ENCODE results near the gene FXYD2.

GRCh38 chr11:117857734-117858414 lies 33.3 kb upstream of the FXYD2 start:
- TF ChIP-seq POLR2AphosphoS5 (IDR thresholded peaks at IDR 0.05; ENCODE audit: low read length) = no peak
- TF ChIP-seq ZNF207 (IDR thresholded peaks at IDR 0.05; ENCODE audit: borderline replicate concordance) = no peak
- no peak for TF ChIP-seq REST (IDR thresholded peaks at IDR 0.05; ENCODE audit: low read depth, low read length)
- TF ChIP-seq SPI1 (IDR thresholded peaks at IDR 0.05; ENCODE audit: borderline replicate concordance, insufficient read depth, low read depth, low read length) = no peak
- no peak for TF ChIP-seq EZH2 (IDR thresholded peaks at IDR 0.05; ENCODE audit: borderline replicate concordance, control insufficient read depth, low read depth, low read length)
- TF ChIP-seq ASH2L (IDR thresholded peaks at IDR 0.05; ENCODE audit: borderline replicate concordance, low read depth) = no peak
- TF ChIP-seq, protein P1, sequence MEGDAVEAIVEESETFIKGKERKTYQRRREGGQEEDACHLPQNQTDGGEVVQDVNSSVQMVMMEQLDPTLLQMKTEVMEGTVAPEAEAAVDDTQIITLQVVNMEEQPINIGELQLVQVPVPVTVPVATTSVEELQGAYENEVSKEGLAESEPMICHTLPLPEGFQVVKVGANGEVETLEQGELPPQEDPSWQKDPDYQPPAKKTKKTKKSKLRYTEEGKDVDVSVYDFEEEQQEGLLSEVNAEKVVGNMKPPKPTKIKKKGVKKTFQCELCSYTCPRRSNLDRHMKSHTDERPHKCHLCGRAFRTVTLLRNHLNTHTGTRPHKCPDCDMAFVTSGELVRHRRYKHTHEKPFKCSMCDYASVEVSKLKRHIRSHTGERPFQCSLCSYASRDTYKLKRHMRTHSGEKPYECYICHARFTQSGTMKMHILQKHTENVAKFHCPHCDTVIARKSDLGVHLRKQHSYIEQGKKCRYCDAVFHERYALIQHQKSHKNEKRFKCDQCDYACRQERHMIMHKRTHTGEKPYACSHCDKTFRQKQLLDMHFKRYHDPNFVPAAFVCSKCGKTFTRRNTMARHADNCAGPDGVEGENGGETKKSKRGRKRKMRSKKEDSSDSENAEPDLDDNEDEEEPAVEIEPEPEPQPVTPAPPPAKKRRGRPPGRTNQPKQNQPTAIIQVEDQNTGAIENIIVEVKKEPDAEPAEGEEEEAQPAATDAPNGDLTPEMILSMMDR (IDR thresholded peaks at IDR 0.05 in 2 of 3, conservative IDR thresholded peaks at IDR 0.05 in 1 of 3; ENCODE audit: control insufficient read depth in 2 of 3, extremely low read depth in 1 of 3, insufficient read depth in 1 of 3, low read depth in 3 of 3, low read length in 3 of 3) = no peak
- TF ChIP-seq SMC3 (IDR thresholded peaks at IDR 0.05; ENCODE audit: borderline replicate concordance, low read length) = no peak
- TF ChIP-seq CHD2 (IDR thresholded peaks at IDR 0.05; ENCODE audit: borderline replicate concordance, low read depth, low read length) = no peak
- no peak for TF ChIP-seq RAD21 (IDR thresholded peaks at IDR 0.05; ENCODE audit: insufficient read depth, low read depth, low read length)
- no peak for TF ChIP-seq NFIC (IDR thresholded peaks at IDR 0.05; ENCODE audit: low read depth, low read length)
- TF ChIP-seq CBX3 (IDR thresholded peaks at IDR 0.05; ENCODE audit: borderline replicate concordance, low read depth) = no peak
- TF ChIP-seq CEBPB (IDR thresholded peaks at IDR 0.05; ENCODE audit: borderline replicate concordance in 1 of 2, low read depth in 2 of 2, low read length in 2 of 2) = no peak
